ENCODE results near the gene MAP3K3.

- TF ChIP-seq CTCF (IDR thresholded peaks at IDR 0.05; ENCODE audit: extremely low read depth in 1 of 2, insufficient read depth in 1 of 2, low read depth in 1 of 2, low read length in 2 of 2): no peak
- TF ChIP-seq EZH2 (IDR thresholded peaks at IDR 0.05; ENCODE audit: borderline replicate concordance, low read depth, low read length, severe bottlenecking): no peak
- no peak for TF ChIP-seq MAX (IDR thresholded peaks at IDR 0.05; ENCODE audit: insufficient read depth, insufficient read length)
- no peak for TF ChIP-seq POLR2A (IDR thresholded peaks at IDR 0.05; ENCODE audit: low read depth, low read length)
- TF ChIP-seq POLR2AphosphoS5 (IDR thresholded peaks at IDR 0.05; ENCODE audit: insufficient read depth, low read depth, low read length): no peak
- TF ChIP-seq GATA2 (IDR thresholded peaks at IDR 0.05; ENCODE audit: insufficient read depth, insufficient read length, low read depth, low read length): no peak
Measured at GRCh38 chr17:63578769-63579111, 43.5 kb upstream of the MAP3K3 start.
